ENCODE results near the gene UNK.
A peak's percentile ranks its signal among the peaks of the same experiment; 100 is the strongest.

The UNK gene

DNA sequence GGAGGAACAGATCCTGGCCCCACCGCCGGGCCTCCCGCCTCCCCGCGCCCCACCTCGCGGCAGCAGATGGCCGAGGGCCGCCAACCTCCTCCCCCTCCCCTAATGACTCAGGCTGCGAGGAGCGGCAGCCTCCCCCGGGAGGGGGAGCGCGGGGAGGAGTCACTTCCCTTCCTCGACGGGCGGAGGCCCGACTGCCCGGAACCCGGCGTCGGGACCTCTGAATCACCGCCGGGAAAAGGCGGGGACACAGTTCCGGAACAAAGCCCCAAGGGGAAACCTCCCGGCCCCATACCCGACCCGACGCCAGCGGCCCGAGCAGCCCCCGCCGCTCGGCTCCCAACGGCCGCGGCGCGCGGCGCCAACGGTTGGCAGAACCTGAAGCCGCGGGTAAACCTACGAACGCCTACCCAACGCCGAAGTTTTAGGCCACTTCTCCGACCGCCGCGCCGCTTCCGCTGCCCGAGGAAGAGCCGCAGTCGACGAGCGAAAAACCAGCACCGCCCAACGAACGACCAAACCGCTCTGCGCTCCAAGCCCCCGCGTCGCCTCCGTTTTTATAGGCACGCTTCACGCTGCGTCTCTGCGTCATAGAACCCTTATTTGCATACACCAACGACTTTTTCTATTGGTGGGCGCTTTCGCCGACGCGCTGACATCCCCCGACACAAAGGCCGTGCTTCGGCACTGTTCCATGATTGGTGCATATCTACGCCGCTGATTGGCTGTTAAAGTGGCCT lies 5.2 kb upstream of the UNK start:
- DNase-seq: peak; percentile 99
- no peaks in the 10 kb centered on the region for H3K27me3 ChIP-seq (ENCODE audit: insufficient read depth, low read depth, severe bottlenecking)
- H3K27ac ChIP-seq: peak overlapping the region; percentile 98
- no peaks in the 10 kb centered on the region for H3K9me3 ChIP-seq (ENCODE audit: severe bottlenecking)
- peaks cover 51% of the 10 kb centered on the region for H3K36me3 ChIP-seq
- TF ChIP-seq CTCF (IDR thresholded peaks at IDR 0.05; ENCODE audit: low read depth, low read length): no peak
- peak overlapping the region; percentile 97 for H3K4me3 ChIP-seq (ENCODE audit: low read depth, low read length)

- Histone ChIP-seq H3K4me3 (ENCODE audit: low read depth, low read length) (no peak overlapping the region; the same call in 1 of the 2 replicates), H3K27ac (peak overlapping the region; percentile 18), H3K27me3 (ENCODE audit: insufficient read depth, low read depth, severe bottlenecking) (no peaks in the 10 kb centered on the region), H3K36me3 (peaks cover 45% of the 10 kb centered on the region), H3K9me3 (ENCODE audit: severe bottlenecking) (no peaks in the 10 kb centered on the region)
- TF ChIP-seq CTCF (IDR thresholded peaks at IDR 0.05; ENCODE audit: low read depth, low read length): no peak
- no peak for DNase-seq
Measured at GRCh38 chr17:75779987-75780889, 4.4 kb upstream of the UNK start.

- no peak for DNase-seq
- peak overlapping the region; percentile 100 for H3K27ac ChIP-seq
- peaks cover 34% of the 10 kb centered on the region for H3K36me3 ChIP-seq
- peak; percentile 39; the same call in 1 of the 2 replicates for TF ChIP-seq CTCF (IDR thresholded peaks at IDR 0.05; ENCODE audit: low read depth, low read length)
- H3K4me3 ChIP-seq (ENCODE audit: low read depth, low read length): no peak overlapping the region
- H3K27me3 ChIP-seq (ENCODE audit: insufficient read depth, low read depth, severe bottlenecking): no peaks in the 10 kb centered on the region
- H3K9me3 ChIP-seq (ENCODE audit: severe bottlenecking): no peaks in the 10 kb centered on the region
Measured at GRCh38 chr17:75783069-75783783, 1.4 kb upstream of the UNK start.

DNA sequence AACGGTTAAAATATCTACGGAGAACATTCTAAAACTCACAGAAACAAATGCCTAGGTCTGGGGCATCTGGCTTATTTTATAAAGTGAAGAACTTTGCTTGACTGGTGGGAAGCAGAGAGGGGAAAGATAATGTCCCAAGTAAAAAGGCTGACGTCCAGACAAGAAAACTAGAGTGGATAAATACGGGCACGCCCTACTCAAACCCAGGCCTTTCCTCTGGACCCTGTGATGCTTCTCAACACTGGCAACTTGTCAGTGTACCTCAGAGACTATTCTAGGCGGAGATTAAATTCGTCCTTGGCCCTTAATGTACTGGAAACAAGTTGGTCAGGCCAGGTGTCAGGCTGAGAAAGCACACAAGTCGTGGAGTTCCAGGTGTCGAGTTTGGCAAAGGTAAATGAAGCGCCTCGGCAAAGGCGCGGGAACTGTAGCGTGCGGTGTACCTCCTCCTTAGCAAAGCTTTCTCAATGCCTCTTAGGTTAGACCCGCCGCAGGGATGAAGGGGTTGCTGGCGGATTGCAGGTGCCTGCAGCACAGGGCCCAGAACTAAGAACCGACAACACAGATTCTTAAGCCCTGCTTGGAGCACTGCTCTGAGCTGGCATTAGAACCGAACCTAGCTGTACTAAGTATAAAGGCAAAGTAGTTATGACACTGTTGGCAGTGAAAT lies 668 bp upstream of the UNK start:
- Histone ChIP-seq H3K36me3 (peaks cover 26% of the 10 kb centered on the region), H3K4me3 (ENCODE audit: low read depth, low read length) (peak overlapping the region; percentile 43), H3K27me3 (ENCODE audit: insufficient read depth, low read depth, severe bottlenecking) (no peaks in the 10 kb centered on the region), H3K27ac (peak overlapping the region; percentile 100), H3K9me3 (ENCODE audit: severe bottlenecking) (no peaks in the 10 kb centered on the region)
- TF ChIP-seq CTCF (IDR thresholded peaks at IDR 0.05; ENCODE audit: low read depth, low read length): no peak
- peak; percentile 57 for DNase-seq

All from WERI-Rb-1 (cell line).